ENCODE measurements around the gene LY6G5C.

DNA sequence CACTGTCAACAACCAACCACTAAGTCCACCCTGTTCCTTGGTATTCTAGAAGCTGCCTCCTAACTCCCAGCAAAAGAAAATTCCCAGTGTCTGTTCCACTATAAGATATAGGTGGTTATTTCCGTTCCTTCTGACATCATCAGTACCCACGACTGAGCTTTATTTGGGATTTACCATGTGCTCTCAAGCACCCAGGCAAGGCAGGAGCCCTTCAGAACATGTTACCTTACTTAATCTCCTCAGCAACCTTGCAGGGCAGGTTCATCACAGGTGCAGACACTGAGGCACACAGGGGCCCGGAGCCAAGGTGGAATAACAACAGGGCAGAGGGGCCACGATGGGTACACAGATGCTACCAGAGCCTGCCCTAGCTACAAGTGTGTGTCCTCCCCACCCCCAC, 11.5 kb upstream of the LY6G5C start:
- TF ChIP-seq, protein P1, sequence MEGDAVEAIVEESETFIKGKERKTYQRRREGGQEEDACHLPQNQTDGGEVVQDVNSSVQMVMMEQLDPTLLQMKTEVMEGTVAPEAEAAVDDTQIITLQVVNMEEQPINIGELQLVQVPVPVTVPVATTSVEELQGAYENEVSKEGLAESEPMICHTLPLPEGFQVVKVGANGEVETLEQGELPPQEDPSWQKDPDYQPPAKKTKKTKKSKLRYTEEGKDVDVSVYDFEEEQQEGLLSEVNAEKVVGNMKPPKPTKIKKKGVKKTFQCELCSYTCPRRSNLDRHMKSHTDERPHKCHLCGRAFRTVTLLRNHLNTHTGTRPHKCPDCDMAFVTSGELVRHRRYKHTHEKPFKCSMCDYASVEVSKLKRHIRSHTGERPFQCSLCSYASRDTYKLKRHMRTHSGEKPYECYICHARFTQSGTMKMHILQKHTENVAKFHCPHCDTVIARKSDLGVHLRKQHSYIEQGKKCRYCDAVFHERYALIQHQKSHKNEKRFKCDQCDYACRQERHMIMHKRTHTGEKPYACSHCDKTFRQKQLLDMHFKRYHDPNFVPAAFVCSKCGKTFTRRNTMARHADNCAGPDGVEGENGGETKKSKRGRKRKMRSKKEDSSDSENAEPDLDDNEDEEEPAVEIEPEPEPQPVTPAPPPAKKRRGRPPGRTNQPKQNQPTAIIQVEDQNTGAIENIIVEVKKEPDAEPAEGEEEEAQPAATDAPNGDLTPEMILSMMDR (IDR thresholded peaks at IDR 0.05) = no peak
- TF ChIP-seq EP300 (IDR thresholded peaks at IDR 0.05; ENCODE audit: low read depth) = no peak
- no peak for TF ChIP-seq POLR2AphosphoS5 (IDR thresholded peaks at IDR 0.05)
- TF ChIP-seq POLR2A (IDR thresholded peaks at IDR 0.05) = no peak
